Vagina (tissue), 2 donors: ENCODE data around the gene ABHD2.

Experiments
- CTCF ChIP-seq, 3 experiments: fragments of 450-650 bp in 2 of 3; fragments of 200-600 bp in 1 of 3; sonication (generic) in 1 of 3; IDR thresholded peaks; one replicate each; pipeline ENCODE4 v1.5.1; 2017 to 2019; ENCODE audit warnings: antibody characterized with exemption in 3 of 3, mild to moderate bottlenecking in 2 of 3, moderate library complexity in 2 of 3
- POLR2A ChIP-seq, 2 donors: fragments of 450-650 bp; IDR thresholded peaks; one replicate each; pipeline ENCODE4 v1.6.1; 2017; ENCODE audit warnings: antibody characterized with exemption in 2 of 2, mild to moderate bottlenecking in 2 of 2, moderate library complexity in 2 of 2

- TF ChIP-seq POLR2A (IDR thresholded peaks at IDR 0.05) (no peak), CTCF (IDR thresholded peaks at IDR 0.05) (no peak)
These were observed 23.1 kb downstream of the ABHD2 start for GRCh38 chr15:89111352-89111751.
